ENCODE results near the gene BACH1. TPM values are rescaled to one million over a fixed set of nuclear protein-coding genes. Genes with fewer than 3 reads are reported as not detected.
A peak's percentile ranks its signal among the peaks of the same experiment; 100 is the strongest.

BACH1 gene
- total RNA-seq, 1 experiment from 2014 or later, result 20.0 TPM

GRCh38 chr21:29296446-29296845, 2.3 kb upstream of the BACH1 start:
- CTCF ChIA-PET, result no interaction called here
- BruUV-seq (replicated peaks), result no TSS peak
- in situ Hi-C loops (cut with HindIII; ENCODE audit: low pct_unique_long_range_greater_than_20kb, low sequenced_read_pairs) (no loop called here), intact Hi-C loops (cut with micrococcal nuclease; ENCODE audit: unreplicated experiment) (no loop called here)
- POLR2A ChIA-PET, result no interaction called here
- ATAC-seq (no peak), DNase-seq (ENCODE audit: low read depth, low spot score) (no peak)
- no peak overlapping the region for H3K4me3 ChIP-seq (ENCODE audit: low read depth in 2 of 2, low read length in 2 of 2)
- H3K9me3 ChIP-seq (ENCODE audit: control insufficient read depth, insufficient read depth, low read depth, low read length), result no peaks in the 10 kb centered on the region
- H3K36me3 ChIP-seq (ENCODE audit: control insufficient read depth, insufficient read depth, low read length), result no peaks in the 10 kb centered on the region
- H3K27me3 ChIP-seq (ENCODE audit: control insufficient read depth, insufficient read depth, low read length), result no peaks in the 10 kb centered on the region
- H3K27ac ChIP-seq (ENCODE audit: low read length), result no peak overlapping the region
- TF ChIP-seq SIN3A (IDR thresholded peaks at IDR 0.05; ENCODE audit: borderline replicate concordance, insufficient read depth, low read depth, low read length) (no peak), TCF7L2 (IDR thresholded peaks at IDR 0.05; ENCODE audit: low read depth, low read length) (no peak), POLR2AphosphoS5 (IDR thresholded peaks at IDR 0.05; ENCODE audit: low read depth, low read length) (no peak)
- TF ChIP-seq, protein P1, sequence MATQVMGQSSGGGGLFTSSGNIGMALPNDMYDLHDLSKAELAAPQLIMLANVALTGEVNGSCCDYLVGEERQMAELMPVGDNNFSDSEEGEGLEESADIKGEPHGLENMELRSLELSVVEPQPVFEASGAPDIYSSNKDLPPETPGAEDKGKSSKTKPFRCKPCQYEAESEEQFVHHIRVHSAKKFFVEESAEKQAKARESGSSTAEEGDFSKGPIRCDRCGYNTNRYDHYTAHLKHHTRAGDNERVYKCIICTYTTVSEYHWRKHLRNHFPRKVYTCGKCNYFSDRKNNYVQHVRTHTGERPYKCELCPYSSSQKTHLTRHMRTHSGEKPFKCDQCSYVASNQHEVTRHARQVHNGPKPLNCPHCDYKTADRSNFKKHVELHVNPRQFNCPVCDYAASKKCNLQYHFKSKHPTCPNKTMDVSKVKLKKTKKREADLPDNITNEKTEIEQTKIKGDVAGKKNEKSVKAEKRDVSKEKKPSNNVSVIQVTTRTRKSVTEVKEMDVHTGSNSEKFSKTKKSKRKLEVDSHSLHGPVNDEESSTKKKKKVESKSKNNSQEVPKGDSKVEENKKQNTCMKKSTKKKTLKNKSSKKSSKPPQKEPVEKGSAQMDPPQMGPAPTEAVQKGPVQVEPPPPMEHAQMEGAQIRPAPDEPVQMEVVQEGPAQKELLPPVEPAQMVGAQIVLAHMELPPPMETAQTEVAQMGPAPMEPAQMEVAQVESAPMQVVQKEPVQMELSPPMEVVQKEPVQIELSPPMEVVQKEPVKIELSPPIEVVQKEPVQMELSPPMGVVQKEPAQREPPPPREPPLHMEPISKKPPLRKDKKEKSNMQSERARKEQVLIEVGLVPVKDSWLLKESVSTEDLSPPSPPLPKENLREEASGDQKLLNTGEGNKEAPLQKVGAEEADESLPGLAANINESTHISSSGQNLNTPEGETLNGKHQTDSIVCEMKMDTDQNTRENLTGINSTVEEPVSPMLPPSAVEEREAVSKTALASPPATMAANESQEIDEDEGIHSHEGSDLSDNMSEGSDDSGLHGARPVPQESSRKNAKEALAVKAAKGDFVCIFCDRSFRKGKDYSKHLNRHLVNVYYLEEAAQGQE (IDR thresholded peaks at IDR 0.05; ENCODE audit: insufficient read depth in 1 of 2, low read depth in 2 of 2, low read length in 1 of 2), result no peak
- peaks cover 8% of the 10 kb centered on the region for H3K4me1 ChIP-seq (ENCODE audit: control insufficient read depth, insufficient read depth, low read length)

- BruUV-seq (replicated peaks), result no TSS peak
- intact Hi-C loops (cut with micrococcal nuclease; ENCODE audit: unreplicated experiment), result no loop called here
- POLR2A ChIA-PET, result no interaction called here
These were observed 1.0 kb upstream of the BACH1 start for GRCh38 chr21:29297483-29298347.

More at GRCh38 chr21:29297483-29298347, 1.0 kb upstream of the BACH1 start:
- in situ Hi-C loops (cut with HindIII; ENCODE audit: low pct_unique_long_range_greater_than_20kb, low sequenced_read_pairs), result no loop called here
- Histone ChIP-seq H3K4me3 (ENCODE audit: low read depth in 2 of 2, low read length in 2 of 2) (peak overlapping the region; percentile 59 to 80), H3K9me3 (ENCODE audit: control insufficient read depth, insufficient read depth, low read depth, low read length) (no peaks in the 10 kb centered on the region), H3K27ac (ENCODE audit: low read length) (0 out of 2 replicates have a peak overlapping the region, but pooled peaks have one; percentile 29), H3K36me3 (ENCODE audit: control insufficient read depth, insufficient read depth, low read length) (no peaks in the 10 kb centered on the region), H3K27me3 (ENCODE audit: control insufficient read depth, insufficient read depth, low read length) (no peaks in the 10 kb centered on the region), H3K4me1 (ENCODE audit: control insufficient read depth, insufficient read depth, low read length) (peaks cover 18% of the 10 kb centered on the region)
- ATAC-seq, result peak; percentile 4; the same call in 1 of the 2 replicates
- CTCF ChIA-PET, result no interaction called here
- TF ChIP-seq POLR2AphosphoS5 (IDR thresholded peaks at IDR 0.05; ENCODE audit: low read depth, low read length) (no peak), SIN3A (IDR thresholded peaks at IDR 0.05; ENCODE audit: borderline replicate concordance, insufficient read depth, low read depth, low read length) (no peak), CTCF (IDR thresholded peaks at IDR 0.05) (no peak), TCF7L2 (IDR thresholded peaks at IDR 0.05; ENCODE audit: low read depth, low read length) (no peak)
- TF ChIP-seq, protein P1 (IDR thresholded peaks at IDR 0.05; ENCODE audit: insufficient read depth in 1 of 2, low read depth in 2 of 2, low read length in 1 of 2), result no peak
- no peak for DNase-seq (ENCODE audit: low read depth, low spot score)
